Caco-2 (cell line): Measurements from ENCODE around the gene LARP7. TPM values are rescaled to one million over a fixed set of nuclear protein-coding genes. Genes with fewer than 3 reads are reported as not detected.
A peak's percentile ranks its signal among the peaks of the same experiment; 100 is the strongest.
"Not testable (repeated sequence)": the region's sequence is repeated elsewhere in the genome, so short reads cannot be mapped to it uniquely, and the experiment has no call there.

ENCODE experiments used
- BruUV-seq: library from RNA; stranded (reverse); fragments of 400-500 nt; replicated peaks from 2 replicates; lab custom pipeline; 2021; lab: Mats Ljungman, UMichigan
- CTCF ChIA-PET: fragments of 300-600 bp; sonication (Branson Sonifier 250); formaldehyde crosslinking; loops from one replicate; lab custom pipeline; 2022; ENCODE audit warnings: antibody characterized with exemption; lab: Charles Lee
- POLR2A ChIA-PET: fragments of 300-600 bp; sonication (Branson Sonifier 250); formaldehyde crosslinking; loops from one replicate; lab custom pipeline; 2022; ENCODE audit warnings: antibody characterized with exemption; lab: Charles Lee
- DNase-seq, 2 experiments: peaks; one replicate each; pipeline versions ENCODE4 v3.0.0 to v3.0.0-alpha.2; 2020 to 2022
- H3K27me3 ChIP-seq: replicated peaks from 2 replicates; pipeline ENCODE4 v1.6.0; 2011; ENCODE audit warnings: low read length; ENCODE audit not compliant: control insufficient read depth, insufficient read depth
- H3K36me3 ChIP-seq: 2 replicates; pipeline ENCODE4 v1.5.1; 2011; ENCODE audit warnings: low read length; ENCODE audit not compliant: control insufficient read depth, insufficient read depth
- H3K4me1 ChIP-seq: fragments of 250-450 bp; sonication (Bioruptor Pico); 2 replicates; pipeline ENCODE4 v1.5.1; 2020; ENCODE audit warnings: mild to moderate bottlenecking
- H3K4me3 ChIP-seq: 2 replicates; pipeline ENCODE4 v1.5.1; 2011; ENCODE audit warnings: low read depth, mild to moderate bottlenecking, control low read depth, low read length
- H3K9me3 ChIP-seq: fragments of 250-450 bp; sonication (Bioruptor Pico); 2 replicates; pipeline ENCODE4 v1.5.1; 2020; ENCODE audit warnings: mild to moderate bottlenecking, moderate library complexity
- H3K27ac Mint-ChIP-seq: one replicate; pipeline ENCODE4 v1.8.0; 2022; ENCODE audit warnings: mixed read lengths; ENCODE audit not compliant: unreplicated experiment
- H3K27me3 Mint-ChIP-seq: one replicate; pipeline ENCODE4 v1.8.0; 2022; ENCODE audit warnings: mixed read lengths; ENCODE audit not compliant: insufficient read depth, unreplicated experiment
- H3K36me3 Mint-ChIP-seq: one replicate; pipeline ENCODE4 v1.8.0; 2022; ENCODE audit warnings: mild to moderate bottlenecking, mixed read lengths; ENCODE audit not compliant: insufficient read depth, unreplicated experiment
- H3K4me1 Mint-ChIP-seq: one replicate; pipeline ENCODE4 v1.8.0; 2022; ENCODE audit warnings: low read depth, mixed read lengths; ENCODE audit not compliant: unreplicated experiment
- H3K4me3 Mint-ChIP-seq: one replicate; pipeline ENCODE4 v1.8.0; 2022; ENCODE audit warnings: mild to moderate bottlenecking, moderate library complexity, mixed read lengths; ENCODE audit not compliant: unreplicated experiment
- H3K9me3 Mint-ChIP-seq: one replicate; pipeline ENCODE4 v1.8.0; 2022; ENCODE audit warnings: mixed read lengths; ENCODE audit not compliant: unreplicated experiment
- CTCF ChIP-seq, 2 experiments: fragments of 200-600 bp in 1 of 2; IDR thresholded peaks; 1 replicate in 1 of 2; 2 replicates in 1 of 2; pipeline versions ENCODE4 v1.5.1 to v1.8.0; 2011 to 2022; ENCODE audit warnings: antibody characterized with exemption in 1 of 2, control low read depth in 1 of 2, inconsistent platforms in 1 of 2, low read depth in 1 of 2, low read length in 1 of 2, mild to moderate bottlenecking in 1 of 2, moderate library complexity in 1 of 2; ENCODE audit not compliant: insufficient read depth in 1 of 2, severe bottlenecking in 1 of 2, unreplicated experiment in 1 of 2
- intact Hi-C: fragments of 100-400 bp; cut with micrococcal nuclease; formaldehyde crosslinking; loops from one replicate; pipeline ENCODE4 v1.10.0; 2022; ENCODE audit not compliant: unreplicated experiment
- total RNA-seq: library from RNA; stranded (reverse); gene quantifications from 2 replicates; pipeline ENCODE4 v1.2.3, GENCODE V29; 2022

The LARP7 gene
- total RNA-seq, 1 experiment from 2014 or later: 38.0 TPM

- no peak for DNase-seq
- BruUV-seq: no TSS peak
- no peaks in the 10 kb centered on the region for H3K9me3 ChIP-seq
- POLR2A ChIA-PET: no interaction called here
- H3K4me1 Mint-ChIP-seq: peaks cover 12% of the 10 kb centered on the region
- no peaks in the 10 kb centered on the region for H3K9me3 Mint-ChIP-seq
- peak overlapping the region; percentile 66 for H3K4me3 Mint-ChIP-seq
- no peaks in the 10 kb centered on the region for H3K36me3 ChIP-seq
- TF ChIP-seq CTCF (IDR thresholded peaks at IDR 0.05; ENCODE audit: insufficient read depth in 1 of 2, low read depth in 1 of 2, low read length in 1 of 2, severe bottlenecking in 1 of 2, unreplicated experiment in 1 of 2): no peak
- no peaks in the 10 kb centered on the region for H3K4me1 ChIP-seq
- intact Hi-C loops: loop anchor here (2.0 kb wide), 1 partner anchor 68 kb away; the partner anchor contains the start of genes LARP7 and ZGRF1
- CTCF ChIA-PET: interaction anchor here (0.7 kb wide), 1 partner anchor 22 kb away, joined by 3 read pairs; no protein-coding TSS in a partner anchor
- no peak overlapping the region for H3K27ac Mint-ChIP-seq
- H3K36me3 Mint-ChIP-seq: no peaks in the 10 kb centered on the region
- peaks cover 27% of the 10 kb centered on the region for H3K27me3 Mint-ChIP-seq
- peaks cover 2% of the 10 kb centered on the region; the same call in 1 of the 2 replicates for H3K27me3 ChIP-seq
- no peak overlapping the region for H3K4me3 ChIP-seq
Measured at GRCh38 chr4:112704322-112704721, 67.4 kb downstream of the LARP7 start.

GRCh38 chr4:112704991-112705845 is 68.3 kb downstream of the LARP7 start:
- no peaks in the 10 kb centered on the region for H3K36me3 Mint-ChIP-seq
- peaks cover 12% of the 10 kb centered on the region for H3K4me1 Mint-ChIP-seq
- BruUV-seq: no TSS peak
- H3K27me3 Mint-ChIP-seq: peaks cover 27% of the 10 kb centered on the region
- H3K9me3 Mint-ChIP-seq: no peaks in the 10 kb centered on the region
- H3K4me3 ChIP-seq: peak overlapping the region; percentile 17
- H3K27ac Mint-ChIP-seq: no peak overlapping the region
- intact Hi-C loops: loop anchor here (2.0 kb wide), 1 partner anchor 68 kb away; the partner anchor contains the start of genes LARP7 and ZGRF1
- H3K27me3 ChIP-seq: peaks cover 2% of the 10 kb centered on the region; the same call in 1 of the 2 replicates
- H3K4me1 ChIP-seq: no peaks in the 10 kb centered on the region
- peak overlapping the region; percentile 66 for H3K4me3 Mint-ChIP-seq
- ChIA-PET POLR2A (no interaction called here), CTCF (no interaction called here)
- H3K9me3 ChIP-seq: no peaks in the 10 kb centered on the region
- peak; percentile 55 to 57 for DNase-seq
- no peaks in the 10 kb centered on the region for H3K36me3 ChIP-seq
- TF ChIP-seq CTCF (IDR thresholded peaks at IDR 0.05; ENCODE audit: insufficient read depth in 1 of 2, low read depth in 1 of 2, low read length in 1 of 2, severe bottlenecking in 1 of 2, unreplicated experiment in 1 of 2): no peak

GRCh38 chr4:112705891-112706839 is 69.2 kb downstream of the LARP7 start:
- POLR2A ChIA-PET, DNase-seq, H3K9me3 ChIP-seq, BruUV-seq, H3K27ac Mint-ChIP-seq, H3K9me3 Mint-ChIP-seq, CTCF ChIA-PET, H3K4me1 ChIP-seq, H3K27me3 ChIP-seq, H3K36me3 Mint-ChIP-seq, H3K36me3 ChIP-seq: not testable (repeated sequence)
- intact Hi-C loops: loop anchor here (2.0 kb wide), 1 partner anchor 69 kb away; the partner anchor contains the start of genes LARP7 and ZGRF1
- peak overlapping the region; percentile 73 for H3K4me3 Mint-ChIP-seq
- peaks cover 12% of the 10 kb centered on the region for H3K4me1 Mint-ChIP-seq
- peaks cover 25% of the 10 kb centered on the region for H3K27me3 Mint-ChIP-seq
- H3K4me3 ChIP-seq: peak overlapping the region; percentile 46
